CD4-positive, alpha-beta T cell treated with Interleukin-2 at 100 ng/mL for 4 hours (primary cell): ENCODE measurements around the gene SLC2A4RG.

Experiments
- DNase-seq: peaks from one replicate; pipeline ENCODE4 v3.0.0-alpha.2; 2020; ENCODE audit warnings: low spot score

Gene SLC2A4RG

DNA sequence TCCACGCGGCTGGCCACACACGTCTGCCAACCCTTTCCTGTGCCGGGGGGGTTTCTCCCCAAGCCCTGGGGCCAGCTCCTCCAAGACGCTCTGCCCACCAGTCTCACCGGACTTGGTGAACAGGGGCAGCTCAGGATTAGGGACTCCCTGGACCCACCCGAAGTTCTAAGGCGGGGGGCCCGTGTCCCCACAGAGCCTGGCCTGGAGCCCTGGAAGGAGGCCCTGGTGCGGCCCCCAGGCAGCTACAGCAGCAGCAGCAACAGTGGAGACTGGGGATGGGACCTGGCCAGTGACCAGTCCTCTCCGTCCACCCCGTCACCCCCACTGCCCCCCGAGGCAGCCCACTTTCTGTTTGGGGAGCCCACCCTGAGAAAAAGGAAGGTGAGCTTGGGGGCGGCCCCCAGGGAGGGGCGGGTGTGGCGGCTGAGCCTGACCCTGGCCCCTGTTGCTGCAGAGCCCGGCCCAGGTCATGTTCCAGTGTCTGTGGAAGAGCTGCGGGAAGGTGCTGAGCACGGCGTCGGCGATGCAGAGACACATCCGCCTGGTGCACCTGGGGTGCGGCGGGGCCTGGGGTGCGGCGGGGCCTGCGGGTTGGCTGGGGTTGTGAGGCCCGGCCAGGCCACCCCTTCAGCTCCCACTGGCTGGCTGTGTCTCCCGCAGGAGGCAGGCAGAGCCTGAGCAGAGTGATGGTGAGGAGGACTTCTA is 2.3 kb downstream of the SLC2A4RG start:
- no peak for DNase-seq

DNA sequence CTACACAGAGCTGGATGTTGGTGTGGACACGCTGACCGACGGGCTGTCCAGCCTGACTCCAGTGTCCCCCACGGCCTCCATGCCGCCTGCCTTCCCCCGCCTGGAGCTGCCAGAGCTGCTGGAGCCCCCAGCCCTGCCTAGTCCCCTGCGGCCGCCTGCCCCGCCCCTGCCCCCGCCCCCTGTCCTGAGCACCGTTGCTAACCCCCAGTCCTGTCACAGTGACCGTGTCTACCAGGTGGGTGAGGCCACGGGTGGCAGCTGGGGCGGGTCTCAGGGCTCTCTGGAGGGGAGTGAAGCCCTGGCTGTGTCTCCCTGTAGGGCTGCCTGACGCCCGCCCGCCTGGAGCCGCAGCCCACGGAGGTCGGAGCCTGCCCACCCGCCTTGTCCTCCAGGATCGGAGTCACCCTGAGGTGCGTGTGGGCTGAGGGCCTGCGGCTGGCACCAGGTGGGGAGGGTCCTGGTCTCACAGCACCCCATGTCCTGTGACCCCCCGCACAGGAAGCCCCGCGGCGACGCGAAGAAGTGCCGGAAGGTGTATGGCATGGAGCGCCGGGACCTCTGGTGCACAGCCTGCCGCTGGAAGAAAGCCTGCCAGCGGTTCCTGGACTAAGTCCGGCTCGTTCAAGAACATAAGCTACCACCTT is 2.9 kb downstream of the SLC2A4RG start:
- DNase-seq: no peak

DNA sequence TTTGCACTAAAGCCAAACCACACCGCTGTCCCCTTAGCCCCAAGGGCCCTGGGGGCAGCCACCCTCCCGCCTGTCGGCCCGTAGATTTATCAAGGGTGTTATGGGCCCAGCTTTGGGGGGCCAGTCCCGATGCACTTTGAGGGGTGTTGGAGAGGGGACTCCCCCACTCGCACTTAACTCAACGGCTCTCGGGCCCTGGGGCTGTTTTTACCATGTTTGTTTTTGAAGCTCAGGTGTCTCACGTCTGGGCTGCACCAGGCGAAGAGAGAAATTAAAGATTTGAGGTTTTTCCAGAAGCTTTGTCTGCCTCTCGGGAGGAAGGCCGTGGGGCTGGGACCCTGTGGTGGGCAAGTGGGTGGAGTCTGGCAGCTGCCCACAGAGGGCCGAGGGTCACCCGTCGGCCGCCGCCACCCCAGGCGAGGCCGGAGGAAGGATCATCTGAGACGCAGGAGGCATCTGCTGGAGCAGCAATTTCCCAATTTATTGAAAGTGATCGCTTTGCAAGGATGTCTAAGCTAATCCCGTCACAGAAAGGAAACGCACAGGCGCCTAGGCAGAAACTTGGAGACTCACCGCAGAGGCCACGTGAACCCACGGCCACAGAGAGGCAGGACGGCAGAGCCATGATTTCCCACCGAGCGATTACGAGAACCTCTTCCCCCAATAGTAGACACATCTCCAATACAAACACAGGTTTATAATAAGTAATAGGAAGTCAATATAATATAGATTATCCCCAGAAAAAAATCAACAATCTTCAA is 3.8 kb downstream of the SLC2A4RG start:
- no peak for DNase-seq

DNA sequence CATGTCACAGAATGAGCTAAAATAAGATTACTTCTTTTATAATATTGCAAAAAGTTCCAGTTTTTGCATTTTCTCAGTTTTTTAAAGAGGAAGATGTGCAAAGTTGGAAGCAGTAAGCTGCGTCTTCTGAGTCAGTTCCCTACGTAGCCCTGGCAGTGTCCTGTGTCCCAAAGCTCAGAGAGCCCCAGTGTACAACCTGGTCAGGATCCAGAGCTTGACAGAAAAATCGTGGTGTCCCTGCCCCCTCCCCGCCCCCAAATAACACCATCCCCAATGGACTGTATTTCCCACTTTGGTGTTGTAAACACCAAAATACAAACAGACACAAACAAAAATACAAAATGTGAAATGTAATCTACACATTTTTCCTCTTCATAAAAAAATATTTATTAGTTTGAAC is 4.6 kb downstream of the SLC2A4RG start:
- no peak for DNase-seq

DNA sequence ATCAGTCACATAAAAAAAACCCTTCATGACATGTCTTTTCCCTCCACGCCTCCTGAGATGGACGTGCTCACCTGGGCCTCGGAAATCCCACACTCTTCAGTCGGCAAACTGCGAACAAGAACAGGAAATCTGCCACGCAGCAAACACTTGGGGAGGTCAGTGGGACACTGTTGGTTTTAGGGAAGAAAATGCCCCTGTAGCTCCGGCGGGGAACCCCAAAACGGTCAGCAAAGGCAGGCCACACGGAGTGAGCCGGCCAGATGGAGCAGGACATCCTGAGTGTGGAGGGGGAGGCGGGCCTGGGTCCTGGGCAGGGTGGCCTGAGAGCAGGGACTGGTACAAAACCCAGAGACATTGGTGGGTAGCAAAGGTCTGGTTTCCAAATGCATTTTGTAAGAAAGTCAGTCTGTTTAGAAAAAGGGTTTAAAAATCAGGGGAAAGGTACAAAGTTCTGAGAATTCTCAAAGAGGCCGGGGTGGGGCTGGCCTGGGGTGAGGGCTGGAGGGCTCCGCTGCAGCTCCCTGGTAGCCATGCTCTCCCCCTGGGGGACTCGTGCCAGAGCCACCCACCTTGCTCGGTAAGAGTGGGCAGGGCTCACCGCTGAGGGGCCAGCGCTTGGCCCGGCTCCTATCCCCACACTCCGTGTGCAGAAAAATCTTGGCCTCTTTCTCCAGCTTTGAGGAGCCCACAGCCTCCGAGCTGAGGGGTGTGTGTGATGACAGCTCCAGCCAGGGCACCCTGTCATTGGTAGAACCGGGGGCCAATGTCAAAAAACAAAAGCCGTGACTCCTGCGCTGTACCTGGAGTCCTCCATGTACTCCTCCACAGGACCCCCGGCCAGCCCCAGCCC is 5.2 kb downstream of the SLC2A4RG start:
- DNase-seq: no peak

DNA sequence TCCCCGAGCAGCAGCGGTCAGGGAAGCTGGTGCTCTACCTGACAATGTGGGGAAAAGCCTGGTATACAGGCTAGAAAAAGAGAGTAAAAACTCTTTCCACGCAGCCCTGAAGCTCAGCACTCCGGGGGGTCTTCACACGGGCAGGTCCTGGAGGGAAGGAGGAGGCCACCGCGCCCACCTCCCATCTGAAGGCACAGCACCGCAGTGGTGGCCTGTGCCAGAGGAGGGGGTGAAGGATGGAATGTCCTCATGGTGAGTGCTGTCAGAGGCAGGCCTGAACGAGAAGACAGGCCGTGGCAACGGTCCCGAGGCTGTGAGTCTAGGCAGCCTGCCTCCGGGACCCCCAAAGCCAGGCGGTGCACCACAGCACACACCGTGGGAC is 5.8 kb downstream of the SLC2A4RG start:
- DNase-seq: no peak

DNA sequence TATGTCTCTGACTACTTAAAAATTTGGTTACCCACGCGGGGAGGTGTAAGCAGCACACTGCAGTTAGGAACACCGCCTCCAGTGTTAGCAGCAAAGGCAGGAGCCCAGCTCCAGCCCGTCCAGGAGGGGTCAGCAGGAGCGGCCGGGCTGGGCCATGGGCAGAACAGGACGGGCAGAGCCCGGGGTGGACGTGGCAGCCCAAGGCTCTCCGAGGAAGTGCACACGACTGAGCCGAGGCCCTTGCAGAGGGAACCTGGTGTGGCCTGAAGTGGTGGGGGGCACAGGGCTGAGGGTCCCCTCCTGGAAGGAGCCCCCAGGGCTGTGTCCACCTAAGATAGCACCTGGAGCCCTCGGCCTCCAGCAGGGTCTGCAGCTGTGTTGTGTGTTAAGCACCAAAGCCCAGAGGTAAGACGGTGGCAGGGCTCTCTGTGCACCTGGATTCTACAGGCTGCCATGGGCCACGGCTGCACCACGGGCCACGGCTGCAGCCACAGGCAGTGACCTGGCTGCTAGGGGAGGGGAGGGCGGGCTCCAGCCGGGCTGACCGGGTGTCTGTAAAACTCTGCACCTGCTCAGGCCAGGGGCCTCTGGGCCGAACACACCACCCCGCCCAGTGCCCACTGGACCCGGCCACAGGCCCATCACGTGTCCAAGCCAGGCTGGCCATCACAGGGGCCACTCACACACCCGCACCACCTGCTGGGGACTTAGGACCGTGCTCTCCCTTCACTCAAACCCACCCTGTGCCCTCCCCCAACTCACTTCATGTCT is 6.6 kb downstream of the SLC2A4RG start:
- no peak for DNase-seq

DNA sequence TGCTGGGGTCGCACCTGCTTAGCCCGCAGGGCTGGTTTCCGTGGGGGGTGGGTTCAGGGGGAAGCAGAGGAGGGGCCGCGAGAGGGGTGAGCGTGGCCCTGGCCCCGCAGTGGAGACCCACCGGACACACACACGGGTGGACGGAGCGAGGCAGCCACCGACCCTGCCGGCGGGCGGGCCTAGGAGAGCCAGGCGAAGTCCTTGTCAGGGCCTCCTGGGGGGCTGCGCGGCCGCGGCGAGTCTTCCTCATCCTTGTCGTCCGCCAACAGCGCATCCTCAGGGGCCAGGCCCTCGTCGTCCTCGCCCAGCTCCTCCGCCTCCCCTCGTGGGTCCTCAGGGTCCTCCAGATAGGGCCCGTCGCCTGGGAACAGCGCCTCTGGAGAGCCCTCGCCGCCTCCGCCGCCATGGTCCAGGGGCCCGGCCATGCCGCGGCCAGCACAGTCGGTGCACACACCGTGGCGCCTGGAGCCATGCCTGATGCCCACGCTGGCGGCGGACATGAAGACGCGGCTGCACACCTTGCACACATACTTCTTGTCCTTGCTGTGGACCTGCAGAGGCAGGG is 7.3 kb downstream of the SLC2A4RG start:
- DNase-seq: no peak

DNA sequence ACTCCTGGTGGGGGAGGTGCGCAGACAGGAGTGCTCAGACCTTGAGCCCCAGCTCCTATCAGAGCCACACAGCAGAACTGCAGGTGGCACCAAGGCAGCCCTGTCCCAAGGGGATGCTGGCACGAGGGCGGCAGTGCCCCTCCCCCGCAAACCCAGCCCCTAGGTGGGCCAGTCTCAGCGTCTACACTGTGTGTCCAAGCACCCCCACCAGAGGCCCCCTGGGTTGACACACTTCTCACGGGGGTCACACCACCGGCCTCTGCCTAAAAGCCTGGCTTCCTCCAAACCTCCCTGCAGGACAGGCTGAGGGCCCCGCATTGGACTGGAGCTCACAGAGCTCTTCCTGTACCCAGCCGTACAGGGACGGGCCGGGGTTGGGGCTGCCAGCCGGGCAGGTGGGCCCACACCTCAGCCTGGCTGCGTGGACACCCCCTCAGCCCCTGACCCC is 8.1 kb downstream of the SLC2A4RG start:
- DNase-seq: no peak

DNA sequence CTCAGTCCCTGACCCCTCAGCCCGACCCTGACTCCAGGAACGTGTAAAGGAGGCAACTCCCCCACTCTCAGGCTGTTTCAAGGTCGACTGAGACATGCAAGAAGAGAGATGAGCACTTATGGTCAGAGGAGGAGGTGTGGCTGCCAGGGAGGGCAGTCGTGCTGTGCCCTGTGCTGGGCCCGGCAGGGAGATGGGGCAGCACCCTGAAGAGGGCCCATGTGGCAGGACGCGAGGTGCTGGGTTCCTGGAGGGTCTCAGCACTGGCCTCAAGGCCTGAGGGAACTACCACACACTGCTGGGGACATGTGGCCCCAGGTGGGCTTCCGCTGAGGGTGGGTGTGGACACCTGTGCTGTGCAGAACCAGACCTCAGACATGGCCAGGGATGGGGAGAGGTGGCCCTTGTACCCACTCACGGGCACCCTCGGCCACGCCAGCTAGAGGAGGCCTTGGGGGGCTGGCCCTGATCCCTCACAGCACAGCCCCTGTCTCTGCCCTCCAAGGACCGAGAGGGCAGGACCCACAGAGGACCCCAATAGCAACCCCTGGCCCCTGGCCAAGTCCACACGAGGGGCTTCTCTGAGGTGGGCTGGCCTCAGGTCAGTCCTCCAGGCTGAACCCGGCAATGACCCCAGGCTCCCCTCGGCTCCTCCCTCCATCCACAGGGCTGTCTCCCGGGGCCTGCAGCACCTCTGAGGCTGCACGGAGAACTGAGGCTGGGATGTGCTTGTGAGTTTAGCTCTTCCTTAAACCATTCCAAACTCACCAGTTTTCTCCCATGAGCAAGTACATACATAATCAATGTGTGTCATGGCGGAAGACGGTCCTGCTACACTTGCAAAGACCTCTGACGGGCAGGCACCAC is 8.7 kb downstream of the SLC2A4RG start:
- no peak for DNase-seq

DNA sequence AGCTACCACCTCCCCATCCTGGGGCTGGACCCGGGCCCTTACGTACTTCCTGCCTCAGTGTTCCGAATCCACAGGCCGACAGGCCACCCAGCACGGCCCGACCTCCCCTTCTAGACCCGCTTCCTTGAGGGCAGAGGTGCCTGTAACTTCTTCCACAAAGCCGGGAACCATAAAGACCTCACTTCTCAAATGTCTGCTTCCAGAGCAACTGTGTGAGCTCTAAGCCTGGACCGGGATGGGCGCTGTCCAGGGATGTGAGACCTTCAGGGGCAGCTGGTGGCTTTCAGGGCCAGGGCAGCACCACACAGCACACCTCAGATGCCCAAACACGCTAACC is 9.3 kb downstream of the SLC2A4RG start:
- no peak for DNase-seq

DNA sequence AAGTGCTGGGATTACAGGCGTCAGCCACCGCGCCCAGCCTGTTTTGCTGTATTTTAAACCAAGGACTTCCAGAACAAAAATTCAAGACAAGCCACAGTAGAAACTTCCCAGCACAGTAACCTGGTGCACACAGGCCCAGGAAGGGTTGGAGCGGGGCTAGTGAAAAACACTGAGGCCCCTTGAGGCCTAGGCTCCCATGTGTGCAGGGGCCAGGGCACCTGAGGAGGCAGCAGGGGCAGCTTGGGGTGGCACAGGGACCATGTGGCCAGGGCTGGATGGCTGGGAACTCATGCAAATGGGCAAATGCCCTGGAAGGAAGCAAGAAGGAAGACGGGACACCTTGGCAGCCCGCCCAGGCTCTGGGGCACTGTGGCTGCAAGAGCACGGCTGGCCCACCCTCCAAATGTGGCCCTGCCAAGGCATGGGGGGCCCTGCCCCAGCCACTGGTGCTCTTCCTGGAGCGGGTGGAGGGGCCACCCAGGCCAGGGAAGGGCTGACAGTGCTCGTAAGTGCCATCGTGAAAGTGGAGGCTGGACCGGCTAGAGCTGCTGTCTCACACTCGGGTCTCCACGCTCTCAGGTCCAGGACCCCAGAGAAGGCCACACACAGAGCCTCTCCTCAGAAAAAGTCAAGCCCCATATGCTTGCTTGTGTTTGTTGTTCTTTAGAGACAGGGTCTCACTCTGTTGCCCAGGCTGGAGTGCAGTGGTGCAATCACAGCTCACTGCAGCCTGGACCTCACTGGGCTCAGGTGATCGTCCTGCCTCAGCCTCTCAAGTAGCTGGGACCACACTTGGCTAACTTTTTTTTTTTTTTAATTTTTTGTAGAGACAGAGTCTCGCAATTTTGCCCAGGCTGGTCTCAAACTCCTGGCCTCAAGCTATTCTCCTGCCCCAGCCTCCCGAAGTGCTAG is 10.3 kb downstream of the SLC2A4RG start:
- no peak for DNase-seq

DNA sequence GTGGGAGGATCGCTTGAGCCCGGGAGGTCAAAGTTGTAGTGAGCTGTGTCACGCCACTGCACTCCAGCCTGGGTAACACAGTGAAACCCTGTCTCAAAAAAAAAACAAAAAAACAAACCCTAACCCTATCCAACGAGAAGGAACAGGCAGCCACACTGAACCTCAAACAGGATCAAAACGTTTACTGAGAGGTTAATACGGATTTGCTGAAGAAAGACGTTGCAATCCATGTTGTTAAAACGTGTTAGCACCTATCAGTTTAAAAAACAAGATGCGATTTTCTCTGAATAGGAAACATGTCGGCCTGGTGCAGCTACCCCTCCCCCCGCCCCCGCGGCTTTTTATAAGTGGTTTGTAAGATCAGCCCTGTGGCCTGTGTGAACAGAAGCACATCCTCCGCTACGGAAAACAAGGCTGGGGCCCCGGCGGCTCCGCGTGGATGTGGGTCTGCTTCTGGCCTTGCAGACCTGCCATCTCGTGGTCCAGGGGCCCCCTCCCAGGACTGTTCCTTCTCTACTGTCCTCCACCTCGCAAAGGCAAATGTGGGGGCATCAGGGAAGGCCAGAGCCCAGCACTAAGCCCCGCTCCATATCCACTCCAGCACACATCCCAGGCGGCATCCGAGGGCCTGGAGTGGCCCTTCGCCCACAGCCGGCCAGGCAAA is 11.4 kb downstream of the SLC2A4RG start:
- peak; percentile 68 for DNase-seq

DNA sequence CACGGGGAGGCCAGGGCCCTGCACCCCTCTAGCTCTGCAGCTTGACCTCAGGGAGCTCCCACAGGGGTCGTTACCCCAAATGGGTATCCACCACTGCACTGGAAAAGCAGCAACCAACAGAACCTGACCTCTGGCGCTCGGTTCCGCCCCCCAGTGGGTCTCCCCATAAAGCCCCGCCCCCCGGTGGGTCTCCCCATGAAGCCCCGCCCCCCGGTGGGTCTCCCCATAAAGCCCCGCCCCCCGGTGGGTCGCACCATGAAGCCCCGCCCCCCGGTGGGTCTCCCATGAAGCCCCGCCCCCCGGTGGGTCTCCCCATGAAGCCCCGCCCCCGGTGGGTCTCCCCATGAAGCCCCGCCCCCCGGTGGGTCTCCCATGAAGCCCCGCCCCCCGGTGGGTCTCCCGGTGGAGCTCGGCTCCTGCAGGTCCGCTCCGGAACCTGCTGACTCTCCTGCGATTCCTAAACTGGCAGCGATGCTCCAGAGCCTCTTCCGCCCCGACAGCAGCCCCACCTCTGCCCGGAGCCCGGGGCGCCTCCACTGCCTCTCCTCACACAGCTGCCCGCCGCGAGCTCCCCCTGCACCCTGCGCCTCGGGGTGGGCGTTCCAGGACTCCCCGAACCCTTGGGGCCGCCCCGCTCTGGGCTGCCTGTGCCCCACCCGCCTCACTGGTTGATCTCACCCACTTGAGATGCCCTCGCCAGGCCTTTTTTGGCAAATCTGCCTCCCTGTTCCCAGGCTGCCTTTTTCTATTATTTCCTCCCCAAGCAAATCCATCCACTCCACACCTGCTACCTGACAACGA is 12.1 kb downstream of the SLC2A4RG start:
- DNase-seq: no peak

DNA sequence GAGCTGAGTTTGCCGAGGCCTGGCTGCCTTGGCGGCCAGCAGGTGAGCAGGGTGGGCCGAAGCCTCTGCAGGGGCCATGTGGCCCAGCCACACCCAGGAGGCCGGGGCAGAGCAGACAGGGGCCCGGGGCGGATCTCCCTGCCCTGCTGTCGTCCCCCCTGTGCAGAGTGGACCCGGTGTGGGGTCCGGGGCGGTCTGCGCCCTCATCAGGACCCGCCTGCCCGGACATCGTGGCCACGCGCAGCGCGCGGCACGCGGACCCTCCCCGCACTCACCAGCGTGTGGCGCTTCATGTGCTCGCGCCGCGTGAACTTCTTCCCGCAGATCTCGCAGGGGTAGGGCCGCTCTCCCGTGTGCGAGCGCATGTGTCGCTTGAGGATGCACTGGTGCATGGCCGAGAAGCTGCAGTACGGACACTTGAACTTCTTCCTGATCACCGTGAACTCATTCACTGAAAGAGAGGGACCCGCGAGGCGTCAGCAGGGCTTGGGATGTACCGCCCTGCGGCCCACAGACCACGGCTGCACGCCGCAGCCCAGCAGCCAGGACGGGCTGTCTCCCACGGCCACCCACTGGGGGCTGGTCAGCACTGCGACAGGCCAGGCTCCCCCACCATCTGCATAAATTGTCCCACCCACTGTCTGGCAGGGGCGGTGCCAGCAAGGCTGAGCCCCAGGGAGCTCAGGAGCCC is 13.0 kb downstream of the SLC2A4RG start:
- DNase-seq: no peak

DNA sequence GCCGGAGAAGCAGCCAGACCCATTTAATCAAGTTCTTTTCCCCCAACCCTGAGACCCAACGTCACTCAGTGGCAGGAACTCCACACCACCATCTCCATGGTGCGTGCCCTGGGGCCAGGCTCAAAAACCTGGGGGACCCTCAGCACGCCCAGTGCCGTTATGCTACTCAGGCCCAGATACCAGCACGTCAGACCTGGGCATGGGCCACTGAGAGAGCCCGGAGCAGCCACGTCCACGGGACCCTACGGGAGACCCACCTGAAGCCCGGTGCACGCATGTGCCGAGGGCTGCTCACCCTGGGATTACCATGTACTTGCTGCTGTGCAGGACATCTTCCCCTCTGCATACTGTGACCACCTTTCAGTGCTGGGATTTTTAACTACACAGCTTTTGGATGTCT is 13.8 kb downstream of the SLC2A4RG start:
- no peak for DNase-seq

DNA sequence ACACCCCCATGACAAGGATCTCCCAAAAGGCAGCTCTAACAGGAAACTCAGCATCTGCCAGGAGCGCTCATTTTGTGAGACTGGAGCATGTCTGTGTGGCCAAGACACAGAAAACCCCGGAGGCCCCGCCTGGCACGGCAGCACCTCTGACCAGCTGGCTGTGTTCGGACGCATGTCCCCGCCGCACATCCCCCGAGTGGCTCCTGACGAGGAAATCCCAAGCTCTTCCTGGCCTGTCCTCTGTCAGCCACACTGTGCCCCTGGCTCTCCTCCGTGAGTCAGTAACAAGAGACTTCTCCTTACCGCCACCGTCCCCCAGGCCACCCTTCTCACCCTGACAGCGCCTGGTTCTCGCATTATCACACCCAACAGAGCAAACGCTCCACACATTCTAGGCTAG is 14.4 kb downstream of the SLC2A4RG start:
- no peak for DNase-seq
